Endothelial cell of umbilical vein (primary cell): ENCODE data around the gene CPA1. TPM values are rescaled to one million over a fixed set of nuclear protein-coding genes. Genes with fewer than 3 reads are reported as not detected.

Source experiments
- BruUV-seq: library from RNA; stranded (reverse); fragments of 400-500 nt; replicated peaks from 2 replicates; lab custom pipeline; 2021; lab: Mats Ljungman, UMichigan
- CTCF ChIA-PET: fragments of 300-600, 350-600 bp; sonication (Branson Sonifier 250); formaldehyde crosslinking; loops from one replicate; lab custom pipeline; 2021; ENCODE audit warnings: antibody characterized with exemption, inconsistent platforms; lab: Charles Lee
- POLR2A ChIA-PET: fragments of 300-600, 350-600 bp; sonication (Branson Sonifier 250); formaldehyde crosslinking; loops from one replicate; lab custom pipeline; 2021; ENCODE audit warnings: antibody characterized with exemption, inconsistent platforms; lab: Charles Lee
- DNase-seq: peaks from one replicate; pipeline ENCODE4 v3.0.0-alpha.2; 2011; ENCODE audit warnings: low read depth, low spot score
- FAIRE-seq: peaks from 2 replicates; lab custom pipeline; 2011; peaks lifted over from hg19 to GRCh38; lab: Jason Lieb, UNC
- H2AFZ ChIP-seq: 2 replicates; pipeline ENCODE4 v1.6.0; 2012; ENCODE audit warnings: low read depth, low read length, control low read depth, inconsistent platforms
- H3K27ac ChIP-seq: 2 replicates; pipeline ENCODE4 v1.5.1; 2011; ENCODE audit warnings: low read depth, mild to moderate bottlenecking, control low read depth, low read length, moderate library complexity; ENCODE audit not compliant: insufficient read depth
- H3K27me3 ChIP-seq, 2 experiments: 2 replicates each; pipeline versions ENCODE4 v1.6.0 to v1.6.1; 2011; ENCODE audit warnings: low read length in 2 of 2, mixed read lengths in 1 of 2; ENCODE audit not compliant: control insufficient read depth in 2 of 2, insufficient read depth in 2 of 2
- H3K36me3 ChIP-seq, 2 experiments: 2 replicates in 1 of 2; 3 replicates in 1 of 2; pipeline ENCODE4 v1.5.1; 2011; ENCODE audit warnings: low read length in 2 of 2, mild to moderate bottlenecking in 1 of 2, moderate library complexity in 1 of 2; ENCODE audit not compliant: control insufficient read depth in 2 of 2, insufficient read depth in 2 of 2; ENCODE audit errors: extremely low read depth in 1 of 2
- H3K4me1 ChIP-seq: 3 replicates; pipeline ENCODE4 v1.5.1; 2011; ENCODE audit warnings: mild to moderate bottlenecking, low read length; ENCODE audit not compliant: control insufficient read depth, insufficient read depth; ENCODE audit errors: extremely low read depth
- H3K4me2 ChIP-seq: 2 replicates; pipeline ENCODE4 v1.6.1; 2011; ENCODE audit warnings: low read length, control low read depth, mixed read lengths; ENCODE audit not compliant: insufficient read depth
- H3K4me3 ChIP-seq, 3 experiments: fragments of 200-600 bp in 1 of 3; sonication (generic), shearing (Covaris generic) in 1 of 3; replicated peaks in 1 of 3; 2 replicates each; pipeline ENCODE4 v1.5.1; 2011 to 2016; ENCODE audit warnings: control low read depth in 3 of 3, low read length in 3 of 3, mild to moderate bottlenecking in 2 of 3, inconsistent platforms in 1 of 3, low read depth in 1 of 3, moderate library complexity in 1 of 3; ENCODE audit not compliant: insufficient read depth in 1 of 3
- H3K79me2 ChIP-seq: 2 replicates; pipeline ENCODE4 v1.6.0; 2012; ENCODE audit warnings: low read length, inconsistent platforms; ENCODE audit not compliant: control insufficient read depth, insufficient read depth
- H3K9ac ChIP-seq: replicated peaks from 2 replicates; pipeline ENCODE3; 2011; ENCODE audit warnings: low read length, control low read depth; ENCODE audit not compliant: insufficient read depth; ENCODE audit errors: extremely low read depth
- H3K9me1 ChIP-seq: replicated peaks from 3 replicates; pipeline ENCODE4 v1.6.0; 2011; ENCODE audit warnings: mild to moderate bottlenecking, low read length; ENCODE audit not compliant: control insufficient read depth, insufficient read depth; ENCODE audit errors: extremely low read depth
- H3K9me3 ChIP-seq: replicated peaks from 2 replicates; pipeline ENCODE4 v1.5.1; 2012; ENCODE audit warnings: low read length, inconsistent platforms; ENCODE audit not compliant: control insufficient read depth, insufficient read depth
- H4K20me1 ChIP-seq: replicated peaks from 2 replicates; pipeline ENCODE3; 2011; ENCODE audit warnings: mild to moderate bottlenecking, low read length; ENCODE audit not compliant: control insufficient read depth, insufficient read depth; ENCODE audit errors: extremely low read depth
- EZH2 ChIP-seq: IDR thresholded peaks from 2 replicates; pipeline ENCODE4 v1.6.1; 2012; ENCODE audit warnings: borderline replicate concordance, low read depth, mild to moderate bottlenecking, moderate library complexity, low read length, inconsistent platforms; ENCODE audit not compliant: severe bottlenecking
- FOS ChIP-seq: IDR thresholded peaks from 2 replicates; pipeline ENCODE4 v1.6.1; 2011; ENCODE audit warnings: mild to moderate bottlenecking, low read length, moderate library complexity, borderline replicate concordance; ENCODE audit not compliant: insufficient read depth
- GATA2 ChIP-seq: IDR thresholded peaks from 2 replicates; pipeline ENCODE4 v1.7.0; 2011; ENCODE audit warnings: low read depth, mild to moderate bottlenecking, moderate library complexity, mixed read lengths, low read length; ENCODE audit not compliant: insufficient read length, insufficient read depth
- JUN ChIP-seq: IDR thresholded peaks from 2 replicates; pipeline ENCODE4 v1.6.1; 2011; ENCODE audit warnings: borderline replicate concordance, low read depth; ENCODE audit not compliant: insufficient read length, insufficient read depth
- MYC ChIP-seq: IDR thresholded peaks from one replicate; pipeline ENCODE4 v1.6.1; 2011; ENCODE audit warnings: mild to moderate bottlenecking, low read depth, low read length
- POLR2A ChIP-seq: IDR thresholded peaks from 2 replicates; pipeline ENCODE4 v1.6.1; 2012; ENCODE audit warnings: low read depth, mild to moderate bottlenecking, control low read depth, low read length
- POLR2AphosphoS5 ChIP-seq: IDR thresholded peaks from 2 replicates; pipeline ENCODE4 v1.6.1; 2012; ENCODE audit warnings: low read depth, mild to moderate bottlenecking, control low read depth, low read length, moderate library complexity; ENCODE audit not compliant: insufficient read depth
- dilution Hi-C: fragments of 300-500 bp; cut with MboI; formaldehyde crosslinking; loops from one replicate; pipeline ENCODE4 v1.15.0; 2019; ENCODE audit warnings: low sequenced_read_pairs; ENCODE audit not compliant: extremely low pct_ligation_motif_present
- intact Hi-C: fragments of 100-400 bp; cut with micrococcal nuclease; formaldehyde crosslinking; loops from one replicate; pipeline ENCODE4 v1.10.0; 2022
- polyA plus RNA-seq, 4 experiments: library from polyadenylated mRNA; depleted of rRNA in 3 of 4; stranded (reverse) in 3 of 4; unstranded in 1 of 4; fragments of >200 nt; gene quantifications; 2 replicates each; pipeline versions ENCODE4 v1.2.1 to v1.2.3, GENCODE V29; 2011 to 2012; ENCODE audit warnings: missing spikeins in 1 of 4
- total RNA-seq: library from RNA; stranded (reverse); gene quantifications from 2 replicates; pipeline ENCODE4 v1.2.3, GENCODE V29; 2021
- TF ChIP-seq, protein P1 (sequence below): IDR thresholded peaks from 2 replicates; pipeline ENCODE4 v1.6.1; 2011; ENCODE audit not compliant: insufficient read depth, insufficient read length
- TF ChIP-seq, protein P2 (sequence below), 2 donors: IDR thresholded peaks; 1 replicate in 1 of 2; 2 replicates in 1 of 2; pipeline ENCODE4 v1.5.1; 2011; ENCODE audit warnings: low read length in 2 of 2, mild to moderate bottlenecking in 2 of 2, moderate library complexity in 2 of 2, control low read depth in 1 of 2, inconsistent platforms in 1 of 2, low read depth in 1 of 2; ENCODE audit not compliant: insufficient read depth in 1 of 2; ENCODE audit errors: extremely low read depth in 1 of 2

The CPA1 gene
- total and polyA plus RNA-seq, 2 donors (not counting 3 experiments of a cell fraction or from before 2014, with no cell fraction given), result not detected

DNA sequence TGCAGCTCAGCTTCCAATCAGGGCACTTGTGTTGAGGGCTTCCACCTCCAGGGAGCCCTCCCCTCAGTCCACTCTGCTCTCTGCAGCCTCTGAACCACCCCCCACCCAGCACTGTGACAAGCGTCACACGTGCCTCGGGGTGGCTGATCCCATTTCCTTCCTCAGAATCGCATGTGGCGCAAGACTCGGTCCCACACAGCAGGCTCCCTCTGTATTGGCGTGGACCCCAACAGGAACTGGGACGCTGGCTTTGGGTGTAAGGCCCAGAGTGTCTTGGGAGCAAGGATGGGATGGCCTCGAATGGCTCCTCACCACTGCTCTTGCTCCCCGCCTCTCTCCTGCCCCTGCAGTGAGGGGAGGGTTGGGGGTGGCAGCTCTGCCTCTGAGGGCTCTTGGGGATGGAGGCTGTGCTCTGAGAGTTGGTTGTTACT lies 4.1 kb downstream of the CPA1 start:
- no peaks in the 10 kb centered on the region for H3K9me1 ChIP-seq
- H3K9me3 ChIP-seq, result no peaks in the 10 kb centered on the region
- no peak for FAIRE-seq
- intact Hi-C loops, result no loop called here
- dilution Hi-C loops, result no loop called here
- H3K4me2 ChIP-seq, result no peak overlapping the region
- no peak overlapping the region for H3K9ac ChIP-seq
- CTCF ChIA-PET, result interaction anchor here (0.7 kb wide), 1 partner anchor 12 kb away, joined by 3 read pairs; no protein-coding TSS in a partner anchor
- H3K36me3 ChIP-seq, result no peaks in the 10 kb centered on the region
- H3K27ac ChIP-seq, result no peak overlapping the region
- TF ChIP-seq, protein P1, sequence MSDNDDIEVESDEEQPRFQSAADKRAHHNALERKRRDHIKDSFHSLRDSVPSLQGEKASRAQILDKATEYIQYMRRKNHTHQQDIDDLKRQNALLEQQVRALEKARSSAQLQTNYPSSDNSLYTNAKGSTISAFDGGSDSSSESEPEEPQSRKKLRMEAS, result no peak
- TF ChIP-seq EZH2 (no peak), POLR2AphosphoS5 (no peak), FOS (no peak), JUN (no peak), MYC (no peak), POLR2A (no peak), GATA2 (no peak)
- TF ChIP-seq, protein P2, sequence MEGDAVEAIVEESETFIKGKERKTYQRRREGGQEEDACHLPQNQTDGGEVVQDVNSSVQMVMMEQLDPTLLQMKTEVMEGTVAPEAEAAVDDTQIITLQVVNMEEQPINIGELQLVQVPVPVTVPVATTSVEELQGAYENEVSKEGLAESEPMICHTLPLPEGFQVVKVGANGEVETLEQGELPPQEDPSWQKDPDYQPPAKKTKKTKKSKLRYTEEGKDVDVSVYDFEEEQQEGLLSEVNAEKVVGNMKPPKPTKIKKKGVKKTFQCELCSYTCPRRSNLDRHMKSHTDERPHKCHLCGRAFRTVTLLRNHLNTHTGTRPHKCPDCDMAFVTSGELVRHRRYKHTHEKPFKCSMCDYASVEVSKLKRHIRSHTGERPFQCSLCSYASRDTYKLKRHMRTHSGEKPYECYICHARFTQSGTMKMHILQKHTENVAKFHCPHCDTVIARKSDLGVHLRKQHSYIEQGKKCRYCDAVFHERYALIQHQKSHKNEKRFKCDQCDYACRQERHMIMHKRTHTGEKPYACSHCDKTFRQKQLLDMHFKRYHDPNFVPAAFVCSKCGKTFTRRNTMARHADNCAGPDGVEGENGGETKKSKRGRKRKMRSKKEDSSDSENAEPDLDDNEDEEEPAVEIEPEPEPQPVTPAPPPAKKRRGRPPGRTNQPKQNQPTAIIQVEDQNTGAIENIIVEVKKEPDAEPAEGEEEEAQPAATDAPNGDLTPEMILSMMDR (IDR thresholded peaks at IDR 0.05; ENCODE audit: extremely low read depth in 1 of 2, insufficient read depth in 1 of 2, low read depth in 1 of 2, low read length in 2 of 2), result no peak
- BruUV-seq, result no TSS peak
- POLR2A ChIA-PET, result no interaction called here
- H3K4me3 ChIP-seq, result no peak overlapping the region
- no peaks in the 10 kb centered on the region for H3K79me2 ChIP-seq
- DNase-seq, result no peak
- no peaks in the 10 kb centered on the region for H3K27me3 ChIP-seq
- H3K4me1 ChIP-seq, result no peaks in the 10 kb centered on the region
- H2AFZ ChIP-seq, result no peak overlapping the region
- H4K20me1 ChIP-seq, result no peaks in the 10 kb centered on the region
